ENCODE data around the gene COL12A1.

DNA sequence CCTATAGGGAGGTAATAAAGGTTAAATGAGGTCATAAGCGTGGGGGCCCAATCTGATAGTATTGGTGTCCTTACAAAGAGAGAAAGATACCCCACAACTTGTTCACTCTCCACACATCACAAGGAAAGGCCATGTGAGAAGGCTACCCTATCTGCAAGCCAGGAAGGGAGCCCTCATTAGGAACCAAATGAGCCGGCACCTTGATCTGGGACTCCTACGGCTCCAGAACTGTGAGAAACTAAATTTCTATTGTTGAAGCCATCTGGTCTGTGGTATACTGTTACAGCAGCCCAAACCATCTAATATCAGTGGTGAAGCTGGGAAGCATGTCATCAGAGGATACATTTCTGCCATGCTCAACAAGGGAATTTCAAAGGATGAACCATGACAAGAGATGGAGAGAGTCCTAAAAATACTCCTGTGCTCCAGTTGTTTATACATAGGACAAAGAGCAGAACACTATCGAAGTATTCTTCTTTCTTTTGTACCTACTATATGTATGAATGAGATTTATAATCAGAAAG is 27.3 kb upstream of the COL12A1 start:
- TF ChIP-seq CTCF (conservative IDR thresholded peaks at IDR 0.05; ENCODE audit: low read depth, low read length): no peak
- TF ChIP-seq EZH2 (IDR thresholded peaks at IDR 0.05; ENCODE audit: borderline replicate concordance, low read depth, low read length, poor library complexity, severe bottlenecking): no peak
